Right atrium auricular region (tissue), 2 donors: ENCODE results near the gene MINAR2. TPM values are rescaled to one million over a fixed set of nuclear protein-coding genes. Genes with fewer than 3 reads are reported as not detected.

Source experiments
- DNase-seq: peaks from one replicate; pipeline ENCODE4 v3.0.0-alpha.2; 2019; ENCODE audit warnings: low spot score
- H3K27ac ChIP-seq, 2 donors: fragments of 200-600 bp; sonication (generic); 1 replicate in 1 of 2; 2 replicates in 1 of 2; pipeline ENCODE4 v1.5.1; 2016 to 2019
- H3K27me3 ChIP-seq, 2 donors: fragments of 200-600 bp; sonication (generic); one replicate each; pipeline versions ENCODE4 v1.5.1 to v1.6.0; 2017 to 2019
- H3K36me3 ChIP-seq: fragments of 200-600 bp; sonication (generic); one replicate; pipeline ENCODE4 v1.5.1; 2016
- H3K4me1 ChIP-seq, 2 donors: fragments of 200-600 bp; sonication (generic); one replicate each; pipeline versions ENCODE4 v1.5.1 to v1.6.0; 2017 to 2019
- H3K4me3 ChIP-seq, 2 donors: fragments of 200-600 bp; sonication (generic); 1 replicate in 1 of 2; 2 replicates in 1 of 2; pipeline ENCODE4 v1.5.1; 2017 to 2019; ENCODE audit warnings: mild to moderate bottlenecking in 1 of 2, moderate library complexity in 1 of 2
- H3K9me3 ChIP-seq, 2 donors: fragments of 200-600 bp; sonication (generic); one replicate each; pipeline ENCODE4 v1.5.1; 2019
- CTCF ChIP-seq, 2 donors: fragments of 200-600 bp; sonication (generic); IDR thresholded peaks; one replicate each; pipeline ENCODE4 v1.5.1; 2019; ENCODE audit warnings: antibody characterized with exemption in 2 of 2
- total RNA-seq, 2 donors: library from RNA; depleted of rRNA; stranded (reverse); fragments of >200 nt; gene quantifications; one replicate each; pipeline ENCODE4 v1.1.0, GENCODE V29; 2016

The MINAR2 gene
- total RNA-seq, 2 donors from 2014 or later = not detected

GRCh38 chr5:129773376-129773775 is 25.5 kb downstream of the MINAR2 start:
- H3K36me3 ChIP-seq = no peaks in the 10 kb centered on the region
- no peak overlapping the region for H3K4me3 ChIP-seq
- H3K4me1 ChIP-seq = no peaks in the 10 kb centered on the region
- H3K9me3 ChIP-seq = no peaks in the 10 kb centered on the region
- TF ChIP-seq CTCF (IDR thresholded peaks at IDR 0.05) = no peak
- H3K27me3 ChIP-seq = no peaks in the 10 kb centered on the region
- H3K27ac ChIP-seq = no peak overlapping the region
- DNase-seq = no peak

GRCh38 chr5:129781594-129781993 is 33.7 kb downstream of the MINAR2 start:
- no peak for DNase-seq
- no peak overlapping the region for H3K4me3 ChIP-seq
- no peaks in the 10 kb centered on the region for H3K36me3 ChIP-seq
- no peaks in the 10 kb centered on the region for H3K4me1 ChIP-seq
- no peak overlapping the region for H3K27ac ChIP-seq
- no peaks in the 10 kb centered on the region for H3K9me3 ChIP-seq
- no peaks in the 10 kb centered on the region for H3K27me3 ChIP-seq
- no peak for TF ChIP-seq CTCF (IDR thresholded peaks at IDR 0.05)

- no peak for DNase-seq
- Histone ChIP-seq H3K27ac (no peak overlapping the region), H3K4me3 (no peak overlapping the region), H3K4me1 (no peaks in the 10 kb centered on the region), H3K27me3 (no peaks in the 10 kb centered on the region), H3K36me3 (no peaks in the 10 kb centered on the region), H3K9me3 (peaks cover 0 to 12% of the 10 kb centered on the region in 2 donors)
- TF ChIP-seq CTCF (IDR thresholded peaks at IDR 0.05) = no peak
Measured at GRCh38 chr5:129803403-129803802, 55.5 kb downstream of the MINAR2 start.

GRCh38 chr5:129804705-129805104 is 56.8 kb downstream of the MINAR2 start:
- H3K4me3 ChIP-seq = no peak overlapping the region
- peaks cover 0 to 2% of the 10 kb centered on the region in 2 donors for H3K9me3 ChIP-seq
- no peak overlapping the region for H3K27ac ChIP-seq
- TF ChIP-seq CTCF (IDR thresholded peaks at IDR 0.05) = no peak
- H3K36me3 ChIP-seq = no peaks in the 10 kb centered on the region
- no peaks in the 10 kb centered on the region for H3K27me3 ChIP-seq
- no peak for DNase-seq
- no peaks in the 10 kb centered on the region for H3K4me1 ChIP-seq

GRCh38 chr5:129807162-129807814 is 59.4 kb downstream of the MINAR2 start:
- no peak for TF ChIP-seq CTCF (IDR thresholded peaks at IDR 0.05)
- H3K4me3 ChIP-seq = no peak overlapping the region
- no peak for DNase-seq
- H3K27me3 ChIP-seq = no peaks in the 10 kb centered on the region
- H3K9me3 ChIP-seq = no peaks in the 10 kb centered on the region
- no peaks in the 10 kb centered on the region for H3K4me1 ChIP-seq
- H3K36me3 ChIP-seq = no peaks in the 10 kb centered on the region
- H3K27ac ChIP-seq = no peak overlapping the region

Other genes starting within 250 kb of the MINAR2 start
- gene CHSY3, start 156.4 kb downstream of the MINAR2 start, total RNA-seq = 1 to 10 TPM; 2.5 TPM